Measurements from ENCODE around the gene SYPL1. TPM values are rescaled to one million over a fixed set of nuclear protein-coding genes. Genes with fewer than 3 reads are reported as not detected.

Gene SYPL1
- total and polyA plus RNA-seq, 9 of the 15 experiments (the other 6 are each of a cell fraction or from before 2014, with no cell fraction given): 23.8 to 214 (median 70.2) TPM

GRCh38 chr7:106054971-106055532 is 57.1 kb downstream of the SYPL1 start:
- Histone ChIP-seq H4K20me1 (replicated peaks; ENCODE audit: control insufficient read depth, insufficient read depth, low read length) (0 out of 2 replicates have a peak, but pooled peaks cover 5% of the 10 kb centered on the region), H3K4me3 (no peak overlapping the region), H3K4me1 (replicated peaks in 1 of 2; ENCODE audit: control insufficient read depth in 2 of 2, insufficient read depth in 2 of 2, low read length in 2 of 2) (peaks cover 0 to 4% of the 10 kb centered on the region in 2 experiments; a peak in 2 of 5 replicates), H3K36me3 (ENCODE audit: control insufficient read depth, insufficient read depth, low read length) (no peaks in the 10 kb centered on the region), H2AFZ (ENCODE audit: low read depth, low read length) (no peak overlapping the region), H3K9me1 (ENCODE audit: control insufficient read depth, insufficient read depth, low read length) (no peaks in the 10 kb centered on the region), H3K27me3 (ENCODE audit: control insufficient read depth in 2 of 2, insufficient read depth in 2 of 2, low read length in 2 of 2) (peaks cover 46 to 74% of the 10 kb centered on the region in 2 experiments), H3K79me2 (ENCODE audit: control insufficient read depth, insufficient read depth, low read length) (no peaks in the 10 kb centered on the region), H3K9me3 (replicated peaks; ENCODE audit: control insufficient read depth, insufficient read depth, low read depth, low read length) (0 out of 2 replicates have a peak, but pooled peaks cover 2% of the 10 kb centered on the region), H3K4me2 (ENCODE audit: insufficient read depth, low read length) (no peak overlapping the region), H3K9ac (ENCODE audit: insufficient read depth in 1 of 2, low read depth in 2 of 2, low read length in 2 of 2) (no peak overlapping the region), H3K27ac (ENCODE audit: extremely low read depth, low read depth, low read length) (no peak overlapping the region)
- CTCF ChIA-PET (ENCODE audit: low intra/inter-chr PET ratio): interaction anchor here (3.2 to 4.7 kb wide), 2 partner anchors 99 to 112 kb away, joined by 34 to 125 read pairs; no protein-coding TSS in a partner anchor
- no peak for FAIRE-seq
- POLR2A ChIA-PET: interaction anchor here (1.7 kb wide), 1 partner anchor 31 kb away, joined by 5 read pairs; no protein-coding TSS in a partner anchor
- WGBS (ENCODE audit: insufficient coverage, low coverage, missing lambda C conversion rate): 5% methylated on average over 7 of the region's 7 CpGs
- BruUV-seq (replicated peaks): no TSS peak
- intact Hi-C loops (cut with micrococcal nuclease) (no loop called here), in situ Hi-C loops (cut with MboI) (loop anchor here (5.0 kb wide), 1 partner anchor 97 kb away; no protein-coding TSS in a partner anchor)
- no peak for DNase-seq (ENCODE audit: extremely low read depth in 1 of 4, low spot score in 3 of 4)
- no peak for ATAC-seq
- TF ChIP-seq MBD2 (IDR thresholded peaks at IDR 0.05; ENCODE audit: borderline replicate concordance, low read depth) (no peak), THAP7 (CRISPR knock-in tag; IDR thresholded peaks at IDR 0.05) (no peak), DMBX1 (CRISPR knock-in tag; IDR thresholded peaks at IDR 0.05; ENCODE audit: borderline replicate concordance) (no peak), CTCFL (IDR thresholded peaks at IDR 0.05; ENCODE audit: borderline replicate concordance, insufficient read depth, low read depth, low read length, poor library complexity, severe bottlenecking) (no peak), RBM17 (IDR thresholded peaks at IDR 0.05; ENCODE audit: borderline replicate concordance, low read depth, low read length) (no peak), ATF2 (CRISPR knock-in tag; IDR thresholded peaks at IDR 0.05) (no peak), PHB (CRISPR knock-in tag; IDR thresholded peaks at IDR 0.05) (no peak), PBX2 (CRISPR knock-in tag; IDR thresholded peaks at IDR 0.05; ENCODE audit: low read depth) (no peak), PBX2 (tag; conservative IDR thresholded peaks at IDR 0.05; ENCODE audit: low read depth) (no peak), ZHX1 (conservative IDR thresholded peaks at IDR 0.05; ENCODE audit: low read length) (no peak), ZBTB1 (CRISPR knock-in tag; IDR thresholded peaks at IDR 0.05; ENCODE audit: borderline replicate concordance, low read depth) (no peak)

Data from K562 (cell line).